GM19324 (cell line): ENCODE data around the gene SSB.
"Not testable (repeated sequence)": the region's sequence is repeated elsewhere in the genome, so short reads cannot be mapped to it uniquely, and the experiment has no call there.

Experiments used
- ATAC-seq: cut with Tn5 transposase; IDR thresholded peaks from one replicate; pipeline ENCODE4 v1.9.1; 2021; ENCODE audit warnings: mild to moderate bottlenecking, moderate library complexity; ENCODE audit not compliant: unreplicated experiment, low FRiP score

Gene SSB

GRCh38 chr2:169798718-169799592 is at the start of gene SSB:
SSB (plus strand) TSS chr2:169798871; CDS start chr2:169800961, 2,090 bp downstream.
- peak; percentile 98 for ATAC-seq

GRCh38 chr2:169752752-169753151 is 45.9 kb upstream of the SSB start:
- ATAC-seq, result no peak

GRCh38 chr2:169755083-169755870 is 43.4 kb upstream of the SSB start:
- no peak for ATAC-seq

- ATAC-seq, result no peak
Observed at GRCh38 chr2:169756342-169756741, 42.3 kb upstream of the SSB start.

DNA sequence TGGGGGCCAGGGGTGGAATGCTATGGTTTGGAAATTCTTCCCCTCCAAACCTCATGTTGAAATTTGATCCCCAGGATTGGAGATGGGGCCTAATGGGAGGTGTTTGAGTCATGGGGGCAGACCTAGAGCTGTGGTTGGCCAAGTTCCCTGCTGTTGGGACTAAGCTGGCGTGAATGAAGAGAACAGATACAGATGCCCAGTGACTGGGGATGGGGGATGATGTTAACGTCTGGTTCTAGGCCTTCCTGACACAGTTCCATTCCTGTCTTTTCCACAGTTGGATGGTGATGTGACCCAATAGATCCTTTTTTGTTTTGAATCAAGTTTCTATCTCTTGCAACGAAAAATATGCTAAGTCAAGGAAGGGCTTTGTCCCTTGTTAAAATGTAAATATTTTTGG is 41.3 kb upstream of the SSB start:
- ATAC-seq, result no peak

DNA sequence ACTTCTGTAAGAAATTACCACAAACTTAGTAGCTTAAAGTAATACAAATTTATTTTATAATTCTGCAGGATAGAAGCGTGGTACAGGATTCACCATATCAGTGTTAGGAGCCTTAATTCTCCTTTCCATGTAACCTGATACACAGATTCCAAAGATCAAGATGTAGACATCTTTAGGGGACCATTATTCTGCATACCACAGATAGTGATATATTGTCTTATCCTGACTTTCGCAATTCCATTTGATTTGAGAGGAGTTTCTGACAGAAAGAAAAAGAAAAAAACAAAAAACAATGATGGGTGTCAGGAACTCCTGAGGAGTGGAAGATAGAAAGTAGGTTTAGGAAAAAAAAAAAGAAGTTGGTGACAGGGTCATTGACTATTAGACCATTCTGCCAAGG is 40.9 kb upstream of the SSB start:
- no peak for ATAC-seq

GRCh38 chr2:169759987-169760386 is 38.7 kb upstream of the SSB start:
- ATAC-seq, result no peak

GRCh38 chr2:169760798-169761197 is 37.9 kb upstream of the SSB start:
- ATAC-seq, result not testable (repeated sequence)

DNA sequence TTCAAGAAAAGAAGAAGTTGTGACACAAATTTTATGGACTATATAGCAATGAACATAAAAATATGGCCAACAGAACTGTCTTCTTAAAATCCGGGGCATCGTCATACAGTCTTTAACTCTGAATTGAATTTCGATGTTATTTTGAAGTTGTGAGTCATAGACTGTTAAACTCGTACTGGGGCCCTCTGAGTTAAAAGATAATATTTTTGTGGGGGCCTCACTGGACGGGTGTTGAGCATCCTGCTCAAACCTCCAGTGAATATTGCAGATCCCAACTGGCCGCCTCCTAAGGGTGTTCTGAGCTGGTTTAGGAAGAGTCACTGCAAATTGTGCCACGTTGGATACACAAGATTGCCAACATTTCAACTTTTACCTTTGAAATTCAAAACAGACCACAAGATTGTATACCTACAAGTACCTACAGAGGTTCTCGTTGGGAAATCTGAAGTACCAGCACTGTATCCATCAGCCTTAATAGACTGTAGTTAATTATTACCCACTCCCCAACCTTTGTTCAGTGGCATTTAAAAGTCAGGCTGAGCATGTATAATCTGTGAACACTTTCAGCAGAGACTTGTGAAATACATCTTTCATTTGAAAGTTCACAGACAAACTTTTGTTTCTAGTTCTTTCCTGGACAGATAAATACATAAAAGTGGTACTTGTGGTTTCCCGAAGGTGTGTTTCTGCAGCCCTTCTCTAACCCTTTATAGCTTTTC is 37.3 kb upstream of the SSB start:
- no peak for ATAC-seq

DNA sequence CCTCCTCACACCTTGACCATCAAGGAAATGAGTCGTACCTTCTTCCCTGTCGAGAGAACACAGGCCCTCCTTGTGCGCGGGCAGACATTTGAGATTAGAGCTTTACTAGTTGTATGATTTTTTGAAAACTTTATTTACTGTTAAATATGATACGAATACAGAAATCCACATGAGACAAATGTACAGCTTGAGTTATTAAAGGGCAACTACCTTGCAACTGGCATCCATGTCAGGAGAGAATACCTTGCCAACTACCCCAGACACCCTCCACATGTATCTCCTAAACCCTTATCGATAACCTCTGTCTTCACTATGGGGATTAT is 36.7 kb upstream of the SSB start:
- no peak for ATAC-seq

GRCh38 chr2:169765523-169765922 is 33.1 kb upstream of the SSB start:
- no peak for ATAC-seq

DNA sequence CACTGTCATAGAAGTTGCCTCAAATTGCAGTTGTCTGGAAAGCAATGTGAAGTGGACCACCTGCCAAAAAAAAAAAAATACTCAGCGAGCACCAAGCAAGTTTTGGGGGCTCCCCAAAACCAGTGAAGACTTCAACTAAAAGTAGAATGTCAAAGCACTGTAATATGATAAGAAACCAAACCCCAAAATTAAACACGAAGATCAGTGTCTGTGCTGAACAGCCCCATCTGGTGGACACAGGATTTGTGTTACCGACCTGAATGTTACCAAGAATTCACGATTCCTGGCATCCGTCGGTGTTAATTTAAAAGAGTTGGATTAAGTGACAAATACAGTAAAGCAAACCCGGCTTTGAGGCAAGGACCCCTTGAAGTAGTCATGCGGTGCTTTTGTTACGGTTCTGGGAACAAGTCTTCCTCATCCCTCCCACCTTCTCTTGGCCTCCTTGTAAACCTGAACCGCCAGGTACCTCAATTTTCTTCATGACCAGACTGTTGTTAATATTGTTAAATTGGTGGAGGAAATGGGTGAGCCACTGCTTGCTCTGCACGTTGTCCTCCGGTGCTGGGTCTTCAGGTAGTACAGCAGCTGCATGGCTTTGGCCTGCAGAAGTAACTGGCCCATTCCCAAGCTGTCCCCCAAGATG is 31.3 kb upstream of the SSB start:
- ATAC-seq, result no peak

- ATAC-seq, result no peak
Observed at GRCh38 chr2:169768262-169768995, 30.2 kb upstream of the SSB start.

DNA sequence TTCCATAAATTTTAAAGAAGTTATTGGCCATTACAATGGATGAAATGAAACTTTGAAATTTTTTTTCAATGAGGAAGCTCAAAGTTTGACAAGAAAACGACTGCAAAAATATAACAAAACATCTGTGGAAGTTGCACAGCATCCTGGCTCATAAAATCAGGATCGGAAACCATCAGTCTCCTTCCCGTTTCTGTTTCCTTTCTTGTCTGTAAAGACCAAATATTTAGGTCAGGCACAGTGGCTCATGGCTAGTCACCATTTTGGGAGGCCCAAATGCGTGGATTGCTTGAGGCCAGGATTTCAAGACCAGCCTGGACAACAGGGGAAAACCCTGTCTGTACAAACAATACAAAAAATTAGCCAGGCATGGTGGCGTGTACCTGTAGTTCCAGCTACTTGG is 27.6 kb upstream of the SSB start:
- ATAC-seq, result no peak

- ATAC-seq, result no peak
Observed at GRCh38 chr2:169771612-169772011, 27.1 kb upstream of the SSB start.

GRCh38 chr2:169772651-169773050 is 26.0 kb upstream of the SSB start:
- no peak for ATAC-seq

DNA sequence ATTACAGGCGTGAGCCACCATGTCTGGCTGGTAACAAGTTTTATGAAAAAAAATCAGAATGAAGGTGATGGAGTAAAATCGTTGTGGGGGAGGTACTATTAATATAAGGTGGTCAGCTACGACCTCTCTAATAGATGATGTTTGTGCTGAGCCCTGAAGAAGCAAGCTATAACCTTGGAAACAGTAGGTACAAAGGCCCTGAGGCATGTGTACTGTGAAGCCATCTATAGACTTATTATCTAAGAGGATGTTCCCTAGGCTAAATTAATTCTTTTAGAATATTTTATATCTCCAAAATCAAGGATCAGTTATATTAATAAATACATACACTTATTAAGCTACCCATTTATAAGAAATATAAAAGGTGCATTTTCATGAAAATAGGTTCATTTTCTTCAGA is 23.3 kb upstream of the SSB start:
- ATAC-seq, result no peak

DNA sequence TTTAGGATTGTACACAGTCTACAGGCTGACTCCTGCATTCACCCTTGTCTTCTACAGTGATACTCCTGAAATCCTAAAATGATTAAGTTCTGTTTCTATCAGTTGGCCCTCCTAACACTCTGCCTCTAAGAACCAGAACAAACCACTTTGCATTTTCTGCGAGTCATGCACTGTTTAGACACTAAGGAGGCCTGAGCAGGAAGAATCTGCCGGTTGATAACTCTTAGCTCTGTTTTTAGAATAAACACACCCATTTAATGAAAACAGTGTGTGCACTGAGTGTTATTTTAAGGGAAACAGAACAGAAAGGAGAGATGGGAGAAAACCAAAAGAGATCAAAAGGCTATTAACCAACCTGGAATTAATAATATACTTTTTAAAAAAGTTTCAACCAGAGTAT is 22.9 kb upstream of the SSB start:
- ATAC-seq, result no peak

DNA sequence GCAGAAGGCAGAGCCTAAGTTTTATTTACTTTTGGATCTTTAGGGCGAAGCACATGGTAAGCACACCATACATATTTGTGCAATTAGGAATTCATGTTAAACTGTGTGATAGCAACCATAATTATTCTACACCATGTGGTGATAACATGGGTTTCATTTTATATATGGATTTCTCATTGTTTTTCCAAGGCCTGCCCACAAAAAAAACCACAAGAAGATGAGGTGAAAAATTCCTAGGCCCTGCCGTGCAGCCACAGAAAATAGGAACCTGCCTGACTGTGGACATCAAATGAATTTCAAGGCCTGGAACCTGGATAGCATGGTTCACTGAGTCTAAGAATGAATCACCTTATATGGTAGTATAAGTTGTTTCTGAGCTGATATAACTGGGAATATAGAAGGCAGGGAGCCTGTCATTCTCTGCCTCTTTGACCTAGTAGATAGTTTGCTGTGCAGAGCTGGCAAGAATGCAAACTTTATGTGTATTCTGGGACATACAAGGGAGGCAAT is 22.4 kb upstream of the SSB start:
- no peak for ATAC-seq

DNA sequence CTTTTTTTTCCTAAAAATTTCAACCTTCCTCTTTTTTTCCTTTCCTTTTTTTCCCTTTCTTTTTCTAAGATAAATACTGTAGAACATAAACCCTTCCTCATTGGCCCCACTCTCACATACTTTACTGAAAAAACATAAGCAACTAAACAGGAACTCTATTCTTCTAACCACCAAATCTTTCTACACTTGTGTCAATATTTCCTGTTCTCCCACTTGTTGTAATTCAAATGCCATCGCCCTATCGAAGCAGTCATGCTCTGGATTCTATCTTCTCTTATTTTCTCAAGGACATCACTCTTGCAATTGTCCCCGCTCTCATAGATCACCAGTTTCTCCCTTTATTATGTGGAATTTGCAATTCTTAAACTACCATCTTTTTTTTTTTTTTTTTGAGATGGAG is 20.2 kb upstream of the SSB start:
- no peak for ATAC-seq
